ENCODE measurements around the gene ST14.
"Not testable (repeated sequence)": the region's sequence is repeated elsewhere in the genome, so short reads cannot be mapped to it uniquely, and the experiment has no call there.

ST14 gene

GRCh38 chr11:130234315-130234714 lies 74.7 kb downstream of the ST14 start:
- DNase-seq (ENCODE audit: low read depth), result no peak

GRCh38 chr11:130237282-130238006 lies 77.9 kb downstream of the ST14 start:
- no peak for DNase-seq (ENCODE audit: low read depth)

GRCh38 chr11:130241713-130242112 lies 82.1 kb downstream of the ST14 start:
- DNase-seq (ENCODE audit: low read depth), result no peak

GRCh38 chr11:130243816-130244215 lies 84.2 kb downstream of the ST14 start:
- DNase-seq (ENCODE audit: low read depth), result no peak

GRCh38 chr11:130244848-130245247 lies 85.3 kb downstream of the ST14 start:
- DNase-seq (ENCODE audit: low read depth), result no peak

- not testable (repeated sequence) for DNase-seq (ENCODE audit: low read depth)
These were observed 85.8 kb downstream of the ST14 start for GRCh38 chr11:130245375-130245774.

- no peak for DNase-seq (ENCODE audit: low read depth)
These were observed 86.7 kb downstream of the ST14 start for GRCh38 chr11:130246270-130246669.

GRCh38 chr11:130246738-130247137 lies 87.2 kb downstream of the ST14 start:
- no peak for DNase-seq (ENCODE audit: low read depth)

GRCh38 chr11:130247319-130247718 lies 87.7 kb downstream of the ST14 start:
- DNase-seq (ENCODE audit: low read depth), result no peak

- DNase-seq (ENCODE audit: low read depth), result no peak
These were observed 89.8 kb downstream of the ST14 start for GRCh38 chr11:130249371-130249770.

GRCh38 chr11:130249929-130250328 lies 90.3 kb downstream of the ST14 start:
- not testable (repeated sequence) for DNase-seq (ENCODE audit: low read depth)

- not testable (repeated sequence) for DNase-seq (ENCODE audit: low read depth)
These were observed 92.2 kb downstream of the ST14 start for GRCh38 chr11:130251763-130252162.
